Tibial nerve (tissue), 4 donors: ENCODE results near the gene ZNF83. TPM values are rescaled to one million over a fixed set of nuclear protein-coding genes. Genes with fewer than 3 reads are reported as not detected.
"Not testable (repeated sequence)": the region's sequence is repeated elsewhere in the genome, so short reads cannot be mapped to it uniquely, and the experiment has no call there.

Source experiments
- DNase-seq, 2 donors: peaks; one replicate each; pipeline ENCODE4 v3.0.0-alpha.2; 2019; ENCODE audit warnings: low spot score in 2 of 2
- H3K27ac ChIP-seq, 4 donors: fragments of 200-600 bp; sonication (generic) in 3 of 4; one replicate each; pipeline ENCODE4 v1.5.1; 2017 to 2019; ENCODE audit warnings: mild to moderate bottlenecking in 1 of 4
- H3K27me3 ChIP-seq, 2 donors: fragments of 200-600 bp; sonication (generic) in 1 of 2; one replicate each; pipeline versions ENCODE4 v1.5.1 to v1.6.0; 2017 to 2019
- H3K36me3 ChIP-seq, 3 donors: fragments of 200-600 bp; sonication (generic); one replicate each; pipeline ENCODE4 v1.5.1; 2018 to 2019
- H3K4me1 ChIP-seq, 4 donors: fragments of 200-600 bp; sonication (generic) in 3 of 4; one replicate each; pipeline ENCODE4 v1.5.1; 2017 to 2019
- H3K4me3 ChIP-seq, 4 donors: fragments of 200-600 bp; sonication (generic) in 3 of 4; one replicate each; pipeline ENCODE4 v1.5.1; 2017 to 2019; ENCODE audit warnings: mild to moderate bottlenecking in 1 of 4, moderate library complexity in 1 of 4
- H3K9me3 ChIP-seq, 4 donors: fragments of 200-600 bp; sonication (generic) in 3 of 4; one replicate each; pipeline ENCODE4 v1.5.1; 2017 to 2019
- CTCF ChIP-seq, 5 experiments: fragments of 200-600 bp in 3 of 5; fragments of 450-650 bp in 2 of 5; sonication (generic) in 3 of 5; IDR thresholded peaks; one replicate each; pipeline ENCODE4 v1.5.1; 2016 to 2019; ENCODE audit warnings: antibody characterized with exemption in 5 of 5, mild to moderate bottlenecking in 3 of 5, moderate library complexity in 2 of 5
- EP300 ChIP-seq, 2 donors: sonication (generic); formaldehyde crosslinking; IDR thresholded peaks; one replicate each; pipeline ENCODE4 v1.6.1; 2017; ENCODE audit warnings: antibody characterized with exemption in 2 of 2, mild to moderate bottlenecking in 1 of 2
- POLR2A ChIP-seq, 2 donors: fragments of 450-650 bp; IDR thresholded peaks; one replicate each; pipeline ENCODE4 v1.6.1; 2017; ENCODE audit warnings: antibody characterized with exemption in 2 of 2, mild to moderate bottlenecking in 2 of 2, moderate library complexity in 2 of 2
- WGBS, 2 donors: methylation state at CpG; one replicate each; pipeline ENCODE4 v1.1.5; 2018; 5-methylcytosine and 5-hydroxymethylcytosine counted together
- small RNA-seq: library from RNA; depleted of rRNA; stranded (forward); fragments of <200 nt; gene quantifications from one replicate; pipeline ENCODE3, GENCODE V24; 2016
- total RNA-seq, 4 donors: library from RNA; depleted of rRNA; stranded (reverse); fragments of >200 nt; gene quantifications; one replicate each; pipeline ENCODE4 v1.1.0, GENCODE V29; 2016

The ZNF83 gene
- total RNA-seq, 4 donors from 2014 or later = 73.4 to 92.6 (median 81.7) TPM

- WGBS, 2 donors = 1% methylated on average over 43 to 45 of the region's 57 CpGs
- TF ChIP-seq CTCF (IDR thresholded peaks at IDR 0.05) (peak; percentile 30 to 59 (median 47)), EP300 (IDR thresholded peaks at IDR 0.05) (peak; percentile 70 to 94), POLR2A (IDR thresholded peaks at IDR 0.05) (peak; percentile 57 to 86)
- H3K27ac ChIP-seq = peak within 1 kb of the TSS; percentile 35 to 90 (median 86)
Measured at GRCh38 chr19:52570000-52570861, 67.9 kb downstream of the ZNF83 start, which contains the start of gene ZNF701. ZNF701 (plus strand) TSS chr19:52570287; CDS start chr19:52574148, 3,861 bp downstream.

GRCh38 chr19:52569638-52569999 lies 68.5 kb downstream of the ZNF83 start:
- peak in 1 of 2 donors; percentile 11 for DNase-seq
- Histone ChIP-seq H3K36me3 (peaks cover 0 to 35% (median 0%) of the 10 kb centered on the region in 3 donors), H3K4me1 (peaks cover 0 to 18% (median 4%) of the 10 kb centered on the region in 4 donors), H3K4me3 (peak overlapping the region; percentile 47 to 92 (median 76)), H3K27ac (peak overlapping the region; percentile 35 to 90 (median 86))
- WGBS, 2 donors = 8 to 9% methylated on average over 13 of the region's 13 CpGs
- not testable (repeated sequence) for H3K27me3 ChIP-seq, H3K9me3 ChIP-seq

More at GRCh38 chr19:52570000-52570861, 67.9 kb downstream of the ZNF83 start, which contains the start of gene ZNF701:
- Histone ChIP-seq H3K27me3 (no peaks in the 10 kb centered on the region), H3K4me3 (peak within 1 kb of the TSS; percentile 47 to 92 (median 76)), H3K4me1 (peaks cover 0 to 18% (median 4%) of the 10 kb centered on the region in 4 donors), H3K36me3 (peaks cover 0 to 37% (median 4%) of the 10 kb centered on the region in 3 donors), H3K9me3 (peaks cover 0 to 4% (median 0%) of the 10 kb centered on the region in 4 donors)
- DNase-seq = peak; percentile 93 to 96

- H3K4me1 ChIP-seq = peaks cover 0 to 18% (median 4%) of the 10 kb centered on the region in 4 donors
- TF ChIP-seq POLR2A (IDR thresholded peaks at IDR 0.05) (no peak), CTCF (IDR thresholded peaks at IDR 0.05) (no peak), EP300 (IDR thresholded peaks at IDR 0.05) (no peak)
- peaks cover 0 to 27% (median 4%) of the 10 kb centered on the region in 4 donors for H3K9me3 ChIP-seq
- no peak overlapping the region for H3K27ac ChIP-seq
- DNase-seq = no peak
- H3K27me3 ChIP-seq = no peaks in the 10 kb centered on the region
- no peak overlapping the region for H3K4me3 ChIP-seq
- 96% methylated on average over 14 of the region's 14 CpGs for WGBS, 2 donors
- peaks cover 0 to 35% (median 0%) of the 10 kb centered on the region in 3 donors for H3K36me3 ChIP-seq
Measured at GRCh38 chr19:52567921-52568320, 70.2 kb downstream of the ZNF83 start.

GRCh38 chr19:52566588-52566987 lies 71.6 kb downstream of the ZNF83 start:
- TF ChIP-seq EP300 (IDR thresholded peaks at IDR 0.05) (no peak), POLR2A (IDR thresholded peaks at IDR 0.05) (no peak), CTCF (IDR thresholded peaks at IDR 0.05) (no peak)
- peaks cover 0 to 18% (median 4%) of the 10 kb centered on the region in 4 donors for H3K4me1 ChIP-seq
- WGBS, 2 donors = 86 to 88% methylated on average over 2 of the region's 2 CpGs
- H3K27ac ChIP-seq = no peak overlapping the region
- H3K9me3 ChIP-seq = peaks cover 0 to 40% (median 8%) of the 10 kb centered on the region in 4 donors
- no peaks in the 10 kb centered on the region for H3K27me3 ChIP-seq
- no peak for DNase-seq
- peaks cover 0 to 35% (median 4%) of the 10 kb centered on the region in 3 donors for H3K36me3 ChIP-seq
- no peak overlapping the region for H3K4me3 ChIP-seq

GRCh38 chr19:52566121-52566520 lies 72.0 kb downstream of the ZNF83 start:
- peaks cover 0 to 14% (median 4%) of the 10 kb centered on the region in 4 donors for H3K4me1 ChIP-seq
- 83 to 91% methylated on average over 6 of the region's 6 CpGs for WGBS, 2 donors
- peaks cover 0 to 45% (median 8%) of the 10 kb centered on the region in 4 donors for H3K9me3 ChIP-seq
- H3K27ac ChIP-seq = no peak overlapping the region
- H3K36me3 ChIP-seq = peaks cover 0 to 40% (median 6%) of the 10 kb centered on the region in 3 donors
- H3K4me3 ChIP-seq = no peak overlapping the region
- no peak for TF ChIP-seq CTCF (IDR thresholded peaks at IDR 0.05)
- H3K27me3 ChIP-seq = no peaks in the 10 kb centered on the region
- DNase-seq = no peak

Small RNA genes lying within 50 kb of the gene (small RNA-seq; reads per million reads assigned to genes)
- gene RPL39P34 = not detected

Other genes with a start within 250 kb of the ZNF83 start
- 10 to 100 TPM; 26.2 to 34.8 (median 30.7) TPM for gene ZNF528, start 240.5 kb downstream of the ZNF83 start, total RNA-seq
- 1 to 10 TPM in 2 of 4 donors, under 1 TPM in 1, not detected in 1; 0.66 to 8.4 (median 1.9) TPM for gene ZNF534, start 209.2 kb downstream of the ZNF83 start, total RNA-seq
- gene ZNF578, start 184.8 kb downstream of the ZNF83 start, total RNA-seq = 1 to 10 TPM in 2 of 4 donors, under 1 TPM in 1, not detected in 1; 0.98 to 2.9 (median 2.1) TPM
- 10 to 100 TPM; 16.3 to 42.6 (median 21.3) TPM for gene ZNF808, start 110.7 kb downstream of the ZNF83 start, total RNA-seq
- gene ZNF701, start 68.1 kb downstream of the ZNF83 start, total RNA-seq = 10 to 100 TPM; 12.8 to 28.4 (median 17.9) TPM
- 10 to 100 TPM; 11.6 to 15.9 (median 13.3) TPM for gene ZNF611, start 96.7 kb upstream of the ZNF83 start, total RNA-seq
- gene ZNF600, start 148.4 kb upstream of the ZNF83 start, total RNA-seq = 10 to 100 TPM in 1 of 4 donors, 1 to 10 TPM in 3; 6.3 to 10.3 (median 8.2) TPM
- gene ZNF28, start 183.3 kb upstream of the ZNF83 start, total RNA-seq = 10 to 100 TPM in 2 of 4 donors, 1 to 10 TPM in 2; 7.2 to 20.3 (median 13.5) TPM
- gene ZNF468, start 219.3 kb upstream of the ZNF83 start, total RNA-seq = 10 to 100 TPM in 3 of 4 donors, 1 to 10 TPM in 1; 8.2 to 19.2 (median 14.0) TPM